Endodermal cell (in vitro differentiated cells): ENCODE measurements around the gene ICAM2. TPM values are rescaled to one million over a fixed set of nuclear protein-coding genes. Genes with fewer than 3 reads are reported as not detected.

Experiments
- DNase-seq: peaks from one replicate; pipeline ENCODE4 v3.0.0-alpha.2; 2017
- H3K27ac ChIP-seq: 2 replicates; pipeline ENCODE4 v1.5.1; 2013; ENCODE audit warnings: mild to moderate bottlenecking, low read depth, low read length, moderate library complexity
- H3K27me3 ChIP-seq: 2 replicates; pipeline ENCODE4 v1.6.1; 2013; ENCODE audit warnings: mild to moderate bottlenecking, low read length, moderate library complexity; ENCODE audit not compliant: insufficient read depth, control insufficient read depth, poor library complexity, severe bottlenecking
- H3K36me3 ChIP-seq: 2 replicates; pipeline ENCODE4 v1.7.0; 2013; ENCODE audit warnings: mild to moderate bottlenecking, low read length, moderate library complexity; ENCODE audit not compliant: control insufficient read depth, insufficient read depth
- H3K4me1 ChIP-seq: one replicate; pipeline ENCODE4 v1.7.0; 2013; ENCODE audit warnings: low read length; ENCODE audit not compliant: control insufficient read depth, insufficient read depth
- H3K4me3 ChIP-seq: 2 replicates; pipeline ENCODE4 v1.5.1; 2013; ENCODE audit warnings: mild to moderate bottlenecking, low read length, moderate library complexity
- H3K9ac ChIP-seq: 2 replicates; pipeline ENCODE4 v1.6.1; 2013; ENCODE audit warnings: mild to moderate bottlenecking, low read length, moderate library complexity; ENCODE audit not compliant: poor library complexity, severe bottlenecking; ENCODE audit errors: extremely low read depth
- H3K9me3 ChIP-seq: 2 replicates; pipeline ENCODE4 v1.6.1; 2013; ENCODE audit warnings: mild to moderate bottlenecking, low read length, moderate library complexity; ENCODE audit not compliant: control insufficient read depth
- H3K27ac Mint-ChIP-seq: 2 replicates; pipeline ENCODE4 v1.8.0; 2020; ENCODE audit warnings: mixed read lengths
- H3K27me3 Mint-ChIP-seq: 2 replicates; pipeline ENCODE4 v1.8.0; 2021; ENCODE audit warnings: mild to moderate bottlenecking, mixed read lengths; ENCODE audit not compliant: insufficient read depth
- H3K36me3 Mint-ChIP-seq: 2 replicates; pipeline ENCODE4 v1.8.0; 2020; ENCODE audit warnings: low read depth, mixed read lengths
- H3K4me1 Mint-ChIP-seq: 2 replicates; pipeline ENCODE4 v1.8.0; 2020; ENCODE audit warnings: mixed read lengths
- H3K4me3 Mint-ChIP-seq: 2 replicates; pipeline ENCODE4 v1.8.0; 2020; ENCODE audit warnings: mild to moderate bottlenecking, moderate library complexity, mixed read lengths
- H3K9me3 Mint-ChIP-seq: 2 replicates; pipeline ENCODE4 v1.8.0; 2020; ENCODE audit warnings: mild to moderate bottlenecking, mixed read lengths
- CTCF ChIP-seq: fragments of 200-600 bp; sonication (generic); conservative IDR thresholded peaks from 2 replicates; pipeline ENCODE4 v1.5.0; 2021; ENCODE audit warnings: antibody characterized with exemption, mild to moderate bottlenecking
- WGBS, 2 experiments: methylation state at CpG; one replicate each; pipeline versions ENCODE4 v1.1.5 to v1.1.7; 2013; ENCODE audit warnings: missing lambda C conversion rate in 2 of 2, mixed read lengths in 1 of 2; ENCODE audit not compliant: insufficient coverage in 1 of 2, insufficient read length in 1 of 2; 5-methylcytosine and 5-hydroxymethylcytosine counted together
- total RNA-seq, 2 donors: library from RNA; stranded (reverse); fragmentation: NEBNext Ultra II Directional in 1 of 2; extraction: Animal tissue kit (Norgen Biotek cat#: 25700) in 1 of 2; gene quantifications; 2 replicates in 1 of 2; 3 replicates in 1 of 2; pipeline ENCODE4 v1.2.1, GENCODE V29; 2021

The ICAM2 gene
- total RNA-seq, 2 donors from 2014 or later, result 0.75 TPM; not detected in 1

- H3K9me3 ChIP-seq, result no peaks in the 10 kb centered on the region
- no peak for TF ChIP-seq CTCF
- H3K27me3 Mint-ChIP-seq, result peaks cover 12% of the 10 kb centered on the region
- no peak for DNase-seq
- H3K4me1 ChIP-seq, result no peaks in the 10 kb centered on the region
- H3K27me3 ChIP-seq, result no peaks in the 10 kb centered on the region
- peak overlapping the region; percentile 24 for H3K27ac Mint-ChIP-seq
- WGBS, 2 experiments, result 90 to 96% methylated on average over 5 to 12 of the region's 12 CpGs
- H3K9ac ChIP-seq, result no peak overlapping the region
- H3K4me3 ChIP-seq, result no peak overlapping the region
- no peak overlapping the region for H3K4me3 Mint-ChIP-seq
- H3K4me1 Mint-ChIP-seq, result peaks cover 7% of the 10 kb centered on the region
- H3K27ac ChIP-seq, result no peak overlapping the region
- H3K9me3 Mint-ChIP-seq, result no peaks in the 10 kb centered on the region
- H3K36me3 ChIP-seq, result no peaks in the 10 kb centered on the region
- H3K36me3 Mint-ChIP-seq, result no peaks in the 10 kb centered on the region
Observed at GRCh38 chr17:63973930-63974593, 46.4 kb downstream of the ICAM2 start.

- H3K27me3 Mint-ChIP-seq, result peaks cover 14% of the 10 kb centered on the region
- H3K4me3 Mint-ChIP-seq, result no peak overlapping the region
- Histone ChIP-seq H3K36me3 (no peaks in the 10 kb centered on the region), H3K4me3 (no peak overlapping the region), H3K4me1 (no peaks in the 10 kb centered on the region), H3K9ac (no peak overlapping the region), H3K27ac (no peak overlapping the region), H3K9me3 (no peaks in the 10 kb centered on the region), H3K27me3 (no peaks in the 10 kb centered on the region)
- no peaks in the 10 kb centered on the region for H3K9me3 Mint-ChIP-seq
- H3K27ac Mint-ChIP-seq, result no peak overlapping the region
- peaks cover 7% of the 10 kb centered on the region for H3K4me1 Mint-ChIP-seq
- DNase-seq, result no peak
- H3K36me3 Mint-ChIP-seq, result no peaks in the 10 kb centered on the region
- no peak for TF ChIP-seq CTCF
- 94 to 96% methylated on average over 3 to 6 of the region's 6 CpGs for WGBS, 2 experiments
Observed at GRCh38 chr17:63973247-63973646, 47.2 kb downstream of the ICAM2 start.

- H3K27ac ChIP-seq, result no peak within 1 kb of the TSS
- no peak within 1 kb of the TSS for H3K4me3 Mint-ChIP-seq
- H3K27me3 ChIP-seq, result no peaks in the 10 kb centered on the region
- H3K36me3 Mint-ChIP-seq, result no peaks in the 10 kb centered on the region
- H3K9me3 Mint-ChIP-seq, result no peaks in the 10 kb centered on the region
- no peak within 1 kb of the TSS for H3K27ac Mint-ChIP-seq
- H3K4me1 ChIP-seq, result no peaks in the 10 kb centered on the region
- H3K4me1 Mint-ChIP-seq, result peaks cover 7% of the 10 kb centered on the region
- H3K4me3 ChIP-seq, result no peak within 1 kb of the TSS
- H3K36me3 ChIP-seq, result no peaks in the 10 kb centered on the region
- H3K9ac ChIP-seq, result no peak within 1 kb of the TSS
- no peak for TF ChIP-seq CTCF
- 90 to 92% methylated on average over 4 to 14 of the region's 14 CpGs for WGBS, 2 experiments
- H3K27me3 Mint-ChIP-seq, result peaks cover 14% of the 10 kb centered on the region
- no peaks in the 10 kb centered on the region for H3K9me3 ChIP-seq
- no peak for DNase-seq
Observed at GRCh38 chr17:63972796-63973195, 47.6 kb downstream of the ICAM2 start, which contains the start of gene SCN4A. TSS of gene SCN4A (minus strand) at chr17:63972918. CDS start at chr17:63972841, 77 bp downstream.
